NK-92 treated with Interleukin-12 subunit alpha and Interleukin-12 subunit beta, amount 100 ng/mL, for 24 hours (cell line): ENCODE measurements around the gene GSS.

ENCODE experiments used
- DNase-seq: peaks from one replicate; lab custom pipeline; 2025; lab: John Stamatoyannopoulos, UW

Gene GSS

GRCh38 chr20:34978092-34978744, 22.6 kb upstream of the GSS start:
- DNase-seq = no peak

DNA sequence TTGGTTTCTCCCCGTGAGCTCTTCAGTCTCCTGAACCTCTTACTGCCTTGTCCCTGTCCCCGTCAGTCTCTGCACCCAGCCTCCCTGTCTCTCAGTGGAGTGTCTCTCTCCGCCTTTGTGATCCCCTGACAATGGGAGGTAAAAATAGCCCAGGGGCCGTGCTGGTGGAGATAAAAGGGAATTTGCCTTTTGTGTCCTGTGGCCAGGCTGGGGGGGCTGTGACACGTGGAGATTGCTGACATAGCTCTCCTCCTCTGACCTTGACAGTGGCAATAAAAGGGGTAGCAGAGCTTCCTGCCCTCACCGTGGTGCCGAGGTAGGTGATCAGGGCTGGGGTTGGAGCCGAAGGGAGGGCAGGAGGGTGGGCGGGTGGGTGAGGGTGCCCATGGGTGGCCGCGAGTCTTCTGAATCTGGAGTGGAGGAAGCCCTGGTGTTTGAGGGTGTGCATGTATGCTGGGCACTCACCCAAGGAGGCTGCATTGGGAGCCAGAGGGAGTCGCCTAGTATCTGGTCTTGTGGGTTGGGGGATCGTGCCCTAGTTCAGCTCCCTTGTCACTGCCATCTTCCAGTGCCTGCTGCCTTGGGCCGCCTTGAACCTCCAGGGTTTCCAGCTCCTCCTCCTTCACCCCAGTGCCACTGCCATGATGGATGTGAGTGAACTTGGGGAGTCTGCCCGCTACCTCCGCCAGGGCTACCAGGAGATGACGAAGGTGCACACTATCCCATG, 21.9 kb upstream of the GSS start:
- no peak for DNase-seq

- DNase-seq = no peak
These were observed 20.7 kb upstream of the GSS start for GRCh38 chr20:34976286-34976685.

- no peak for DNase-seq
These were observed 18.6 kb upstream of the GSS start for GRCh38 chr20:34974246-34974645.

- DNase-seq = no peak
These were observed 16.1 kb upstream of the GSS start for GRCh38 chr20:34971561-34972235.

GRCh38 chr20:34970846-34971560, 15.4 kb upstream of the GSS start:
- DNase-seq = no peak

- no peak for DNase-seq
These were observed 14.7 kb upstream of the GSS start for GRCh38 chr20:34970193-34970840.

DNA sequence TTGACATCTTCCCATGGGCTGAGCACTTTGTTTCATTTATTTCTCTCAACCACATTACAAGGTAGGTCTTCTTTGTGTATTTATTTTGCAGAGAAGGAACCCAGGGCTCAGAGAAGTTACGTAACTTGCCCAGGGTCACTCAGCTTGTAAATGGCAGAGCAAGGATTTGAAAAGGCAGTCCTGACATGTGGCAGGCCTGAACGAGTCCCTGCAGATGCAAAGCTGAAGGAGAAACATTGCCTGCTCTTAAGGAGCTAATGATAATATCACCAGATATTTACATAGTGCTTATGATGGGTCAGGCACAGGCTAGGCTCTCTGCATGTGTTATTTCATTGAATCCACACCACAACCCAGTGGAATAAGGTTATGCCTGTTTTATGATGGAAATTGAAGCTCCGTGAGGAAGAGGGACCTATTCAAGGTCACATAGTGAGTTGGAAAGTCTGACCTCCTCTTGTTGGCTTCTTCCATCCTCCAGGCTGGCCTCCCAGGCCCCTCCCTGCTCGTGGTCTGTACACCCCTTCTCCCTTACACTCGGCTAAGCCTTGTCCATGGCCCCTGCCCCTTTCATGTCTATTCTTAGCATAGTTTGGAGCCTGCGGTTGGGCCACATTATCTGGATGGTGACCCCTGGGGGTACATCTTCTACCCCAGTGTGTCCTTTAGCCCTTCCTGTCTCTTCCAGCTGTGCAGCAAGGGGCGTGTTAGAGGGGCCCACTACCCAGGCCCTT, 12.6 kb upstream of the GSS start:
- DNase-seq = no peak

GRCh38 chr20:34967421-34967820, 11.8 kb upstream of the GSS start:
- DNase-seq = no peak

DNA sequence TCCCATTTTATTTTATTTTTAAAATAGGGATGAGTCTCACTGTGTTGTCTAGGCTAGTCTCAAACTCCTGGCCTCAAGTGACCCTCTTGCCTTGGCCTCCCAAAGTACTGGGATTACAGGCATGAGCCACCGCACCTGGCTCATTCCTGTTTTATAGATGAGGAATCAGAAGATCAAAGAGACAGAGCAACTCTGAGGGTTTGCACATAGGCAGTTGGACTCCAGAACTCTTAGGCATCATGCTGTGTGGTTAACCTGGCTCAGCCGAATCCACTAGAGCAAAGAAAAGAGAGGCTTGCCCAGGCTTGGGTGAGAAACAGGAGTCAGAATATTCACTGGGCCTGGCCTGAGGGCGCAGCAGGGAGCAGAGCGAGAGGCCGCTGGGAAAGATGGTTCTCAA, 9.4 kb upstream of the GSS start:
- no peak for DNase-seq

- no peak for DNase-seq
These were observed 8.9 kb upstream of the GSS start for GRCh38 chr20:34964486-34964885.

GRCh38 chr20:34956751-34957472, 1.3 kb upstream of the GSS start:
- DNase-seq = no peak

DNA sequence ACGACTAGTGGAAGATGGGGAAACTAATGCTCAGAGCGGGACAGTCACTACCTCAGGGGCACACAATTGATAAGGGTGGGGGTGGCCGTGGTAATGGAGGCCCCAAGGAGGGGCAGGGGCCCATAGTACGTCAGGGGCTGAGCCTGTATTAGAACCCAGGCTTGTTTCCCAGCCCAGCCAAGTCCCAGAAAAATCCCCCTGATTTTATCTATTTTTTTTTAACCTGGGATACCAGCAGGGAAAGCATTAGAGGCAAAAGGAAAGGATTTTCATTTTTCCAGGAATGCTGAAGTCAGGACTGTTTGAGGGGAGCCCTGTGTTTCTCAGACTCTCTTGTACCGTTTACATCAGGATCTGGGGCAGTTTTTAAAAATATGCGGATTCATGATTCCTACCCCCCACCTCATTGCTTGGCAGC, 444 bp upstream of the GSS start:
- no peak for DNase-seq

DNA sequence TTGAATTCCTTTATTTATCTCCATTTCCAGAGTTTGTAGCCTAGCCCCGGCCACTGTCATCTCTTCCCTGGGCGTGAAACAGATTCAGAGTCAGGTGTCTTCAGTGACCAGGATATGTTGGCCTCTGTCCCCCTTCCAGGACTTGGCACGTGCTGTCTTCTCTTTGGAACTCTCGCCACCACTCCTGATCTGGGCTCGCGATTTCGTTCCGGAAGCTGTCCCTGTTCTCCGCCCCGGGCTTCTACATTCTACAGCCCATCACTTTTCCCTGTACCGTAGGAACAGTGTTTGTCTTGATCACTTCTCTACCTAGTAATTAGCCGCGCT, 739 bp downstream of the GSS start:
- no peak for DNase-seq

- DNase-seq = no peak
These were observed 1.6 kb downstream of the GSS start for GRCh38 chr20:34953960-34954359.

GRCh38 chr20:34952671-34953070, 2.9 kb downstream of the GSS start:
- DNase-seq = no peak

DNA sequence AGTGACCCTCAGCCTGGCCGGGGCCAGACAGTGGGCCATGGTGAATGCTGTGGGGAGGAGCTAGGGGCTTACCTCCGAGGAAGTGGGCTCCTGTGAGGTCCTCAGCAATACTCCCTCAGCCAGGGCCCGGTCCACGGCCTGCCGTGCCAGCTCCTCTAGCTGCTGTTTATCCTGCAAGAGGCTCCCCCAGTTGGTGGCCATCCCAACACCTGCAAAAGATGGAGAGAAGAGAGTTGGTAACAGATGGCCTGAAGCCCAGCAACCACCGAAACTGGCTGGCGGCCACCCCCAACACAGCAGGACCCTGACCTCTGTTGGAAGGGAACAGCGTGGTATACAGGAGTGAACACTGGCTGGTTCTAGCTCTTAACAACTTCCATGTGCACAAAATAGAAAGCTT, 4.0 kb downstream of the GSS start:
- DNase-seq = no peak

DNA sequence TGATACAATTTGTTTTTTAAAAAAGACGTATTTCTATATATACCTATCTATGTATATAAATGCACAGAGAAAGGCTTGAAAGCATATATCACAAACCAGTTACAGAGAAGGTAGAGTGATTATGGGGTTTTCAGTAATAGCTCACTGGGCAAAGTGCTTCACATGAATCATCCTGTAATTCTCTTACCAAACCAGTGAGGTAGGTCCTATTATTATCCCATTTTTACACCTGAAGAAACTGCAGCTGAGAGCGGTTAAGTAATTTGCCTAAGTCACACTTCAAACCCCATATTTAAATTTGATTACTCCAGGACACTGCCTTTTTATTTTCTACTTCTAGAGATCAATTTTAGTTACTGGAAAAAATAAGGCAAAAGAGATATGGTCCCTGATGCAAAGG, 4.4 kb downstream of the GSS start:
- no peak for DNase-seq

DNA sequence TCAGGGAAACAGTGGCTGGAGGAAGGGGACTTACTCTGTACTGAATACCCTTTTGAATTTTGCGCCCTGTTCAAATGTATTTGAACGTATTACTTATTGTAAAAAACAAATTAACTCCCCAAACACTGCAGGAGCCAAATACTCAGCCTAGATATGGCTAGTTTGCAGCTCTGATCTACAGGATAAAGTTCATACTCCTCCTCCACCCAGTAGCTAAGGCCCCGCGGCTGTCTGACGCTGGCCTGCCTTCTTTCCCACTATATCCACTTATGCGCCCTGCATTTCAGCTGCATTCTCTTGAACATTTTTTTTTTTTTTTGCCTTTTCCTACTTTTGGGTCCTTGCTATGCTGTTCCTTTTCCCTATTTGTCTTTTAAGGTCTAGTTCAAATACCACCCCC, 6.5 kb downstream of the GSS start:
- no peak for DNase-seq

GRCh38 chr20:34948030-34948429, 7.6 kb downstream of the GSS start:
- no peak for DNase-seq

DNA sequence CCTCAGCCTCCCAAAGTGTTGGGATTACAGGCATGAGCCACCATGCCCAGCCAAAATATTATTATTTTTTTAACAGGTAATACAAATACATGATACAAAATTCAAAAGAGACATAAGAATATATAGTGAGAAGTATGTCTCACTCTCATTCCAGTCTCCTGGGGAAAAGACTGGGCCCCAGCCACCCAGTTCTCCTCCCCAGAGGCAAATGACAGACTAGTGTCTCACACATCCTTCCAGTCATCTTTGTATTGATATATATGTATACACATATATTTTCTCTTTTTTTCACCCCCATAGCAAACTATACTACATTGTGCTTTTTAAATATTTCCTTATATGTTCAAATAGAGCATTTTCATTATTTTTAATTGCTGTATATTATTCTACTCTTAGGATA, 8.3 kb downstream of the GSS start:
- no peak for DNase-seq
